ENCODE results near the gene ADORA2A. TPM values are rescaled to one million over a fixed set of nuclear protein-coding genes. Genes with fewer than 3 reads are reported as not detected.
"Not testable (repeated sequence)": the region's sequence is repeated elsewhere in the genome, so short reads cannot be mapped to it uniquely, and the experiment has no call there.

The ADORA2A gene
- polyA plus RNA-seq, 10 donors, result 7.1 to 13.1 (median 9.8) TPM

GRCh38 chr22:24482998-24483397, 55.6 kb downstream of the ADORA2A start:
- no peak for DNase-seq

GRCh38 chr22:24483976-24484545, 56.7 kb downstream of the ADORA2A start:
- DNase-seq, result no peak

DNA sequence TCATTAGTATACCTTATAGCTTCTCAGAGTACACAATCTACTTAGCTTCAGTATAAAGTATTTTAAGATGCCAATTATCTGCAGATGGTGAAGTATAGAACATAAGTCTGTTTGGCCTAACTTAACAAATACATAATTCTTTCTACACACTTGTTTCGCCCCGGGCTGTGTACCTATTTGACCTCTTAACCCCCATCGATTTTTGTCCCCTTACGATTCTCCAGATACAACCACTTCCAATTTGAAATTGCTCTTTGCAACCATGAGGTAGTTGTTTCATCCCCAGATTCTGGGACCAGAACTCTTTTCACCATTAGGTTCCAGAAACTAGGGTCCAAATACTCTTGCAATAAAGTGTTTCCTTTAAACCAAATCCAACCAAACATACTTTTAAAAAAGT, 57.8 kb downstream of the ADORA2A start:
- no peak for DNase-seq

- peak in 2 of 3 donors; percentile 43 to 65 for DNase-seq
Observed at GRCh38 chr22:24485608-24486007, 58.2 kb downstream of the ADORA2A start.

GRCh38 chr22:24486501-24486921, 59.1 kb downstream of the ADORA2A start:
- peak in 1 of 3 donors; percentile 91 for DNase-seq

DNA sequence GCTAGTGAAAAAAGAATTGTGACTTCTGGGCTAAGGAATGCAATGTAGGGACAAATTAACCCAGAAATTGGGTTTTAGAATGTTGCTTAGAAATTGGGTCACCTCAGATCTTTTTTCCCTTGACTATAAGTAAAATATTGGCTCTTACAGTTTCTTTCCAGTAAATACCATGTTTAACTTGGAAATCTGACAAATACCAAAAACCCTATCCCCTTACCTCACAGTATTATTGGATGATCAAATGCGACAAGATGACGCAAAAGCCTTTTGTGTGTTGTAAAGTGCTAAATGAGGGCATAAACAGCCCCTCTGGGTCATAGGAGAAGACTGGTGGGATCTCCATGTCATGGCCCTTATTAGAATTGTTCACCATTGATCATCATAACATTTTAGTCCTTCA, 61.6 kb downstream of the ADORA2A start:
- DNase-seq, result no peak

DNA sequence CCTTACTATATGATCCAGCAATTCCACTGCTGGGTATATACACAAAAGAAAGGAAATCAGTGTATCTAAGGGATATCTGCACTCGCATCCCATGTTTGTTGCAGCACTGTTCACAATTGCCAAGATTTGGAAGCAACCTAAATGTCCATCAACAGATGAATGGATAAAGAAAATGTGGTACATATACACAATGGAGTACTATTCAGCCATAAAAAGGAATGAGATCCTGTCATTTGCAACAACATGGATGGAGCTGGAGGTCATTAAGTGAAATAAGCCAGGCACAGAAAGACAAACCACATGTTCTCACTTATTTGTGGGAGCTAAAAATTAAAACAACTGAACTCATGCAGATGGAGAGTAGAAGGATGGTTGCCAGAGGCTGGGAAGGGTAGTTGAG, 62.0 kb downstream of the ADORA2A start:
- not testable (repeated sequence) for DNase-seq

Other genes starting within 250 kb of the ADORA2A start
- gene SUSD2, start 246.1 kb upstream of the ADORA2A start, polyA plus RNA-seq (ENCODE audit: insufficient read length in 10 of 10), result 1 to 10 TPM in 2 of 10 donors, under 1 TPM in 8; 0.31 to 2.0 (median 0.66) TPM
- gene GGT5, start 182.5 kb upstream of the ADORA2A start, polyA plus RNA-seq (ENCODE audit: insufficient read length in 10 of 10), result 10 to 100 TPM in 6 of 10 donors, 1 to 10 TPM in 4; 8.1 to 17.8 (median 10.3) TPM
- gene SPECC1L, start 156.8 kb upstream of the ADORA2A start, polyA plus RNA-seq (ENCODE audit: insufficient read length in 10 of 10), result 10 to 100 TPM; 24.9 to 32.4 (median 27.7) TPM
- gene UPB1, start 67.7 kb downstream of the ADORA2A start, polyA plus RNA-seq (ENCODE audit: insufficient read length in 10 of 10), result 1 to 10 TPM in 2 of 10 donors, under 1 TPM in 8; 0.13 to 1.4 (median 0.51) TPM
- gene GUCD1, start 127.5 kb downstream of the ADORA2A start, polyA plus RNA-seq (ENCODE audit: insufficient read length in 10 of 10), result 10 to 100 TPM; 57.4 to 76.5 (median 68.8) TPM
- gene SNRPD3, start 128.4 kb downstream of the ADORA2A start, polyA plus RNA-seq (ENCODE audit: insufficient read length in 10 of 10), result 100 to 1,000 TPM in 7 of 10 donors, 10 to 100 TPM in 3; 86.2 to 147 (median 105) TPM
- 10 to 100 TPM in 1 of 10 donors, 1 to 10 TPM in 9; 5.9 to 12.4 (median 7.5) TPM for gene LRRC75B, start 165.5 kb downstream of the ADORA2A start, polyA plus RNA-seq (ENCODE audit: insufficient read length in 10 of 10)
- gene GGT1, start 175.6 kb downstream of the ADORA2A start, polyA plus RNA-seq (ENCODE audit: insufficient read length in 10 of 10), result 1 to 10 TPM in 9 of 10 donors, under 1 TPM in 1; 0.88 to 4.4 (median 2.8) TPM

Data from muscle of back (tissue), 11 donors.